ENCODE measurements around the gene KLHDC7B. TPM values are rescaled to one million over a fixed set of nuclear protein-coding genes. Genes with fewer than 3 reads are reported as not detected.

KLHDC7B gene
- total and polyA plus RNA-seq, 2 of the 13 experiments (the other 11 are each of a cell fraction or from before 2014, with no cell fraction given) = 0.11 TPM; not detected in 1

- TF ChIP-seq PRDM10 (CRISPR knock-in tag; IDR thresholded peaks at IDR 0.05; ENCODE audit: low read depth) = peak; percentile 89
- TF ChIP-seq ZNF503 (CRISPR knock-in tag; IDR thresholded peaks at IDR 0.05) = peak; percentile 92
- peak; percentile 99 for TF ChIP-seq ZNF451 (CRISPR knock-in tag; IDR thresholded peaks at IDR 0.05)
- TF ChIP-seq HMGXB4 (CRISPR knock-in tag; IDR thresholded peaks at IDR 0.05; ENCODE audit: borderline replicate concordance in 1 of 2, low read depth in 1 of 2) = peak; percentile 33 to 83; a peak in 2 of 4 replicates
- peak; percentile 85 for TF ChIP-seq FOSL1 (CRISPR knock-in tag; IDR thresholded peaks at IDR 0.05; ENCODE audit: borderline replicate concordance)
- TF ChIP-seq ZFY (CRISPR knock-in tag; IDR thresholded peaks at IDR 0.05) = peak; percentile 80
- no peak for TF ChIP-seq SKI (IDR thresholded peaks at IDR 0.05; ENCODE audit: partially characterized antibody)
- TF ChIP-seq E2F2 (CRISPR knock-in tag; IDR thresholded peaks at IDR 0.05; ENCODE audit: borderline replicate concordance) = peak; percentile 99; the same call in 1 of the 2 replicates
- TF ChIP-seq ZNF574 (CRISPR knock-in tag; IDR thresholded peaks at IDR 0.05) = peak; percentile 94
- TF ChIP-seq MYC (CRISPR knock-in tag; IDR thresholded peaks at IDR 0.05; ENCODE audit: borderline replicate concordance) = peak; percentile 88
- no peak for TF ChIP-seq ASH2L (IDR thresholded peaks at IDR 0.05; ENCODE audit: insufficient read length, low read depth, low read length)
- TF ChIP-seq ZNF784 (CRISPR knock-in tag; IDR thresholded peaks at IDR 0.05; ENCODE audit: borderline replicate concordance) = peak; percentile 99
- no peak for TF ChIP-seq PLRG1 (conservative IDR thresholded peaks at IDR 0.05)
Measured at GRCh38 chr22:50599816-50600455, 54.2 kb downstream of the KLHDC7B start (continued).
